H9 (cell line): Measurements from ENCODE around the gene ACTA1. TPM values are rescaled to one million over a fixed set of nuclear protein-coding genes. Genes with fewer than 3 reads are reported as not detected.

Source experiments
- DNase-seq: peaks from one replicate; pipeline ENCODE4 v3.0.0-alpha.2; 2017
- H2AFZ ChIP-seq: one replicate; pipeline ENCODE4 v1.6.1; 2013; ENCODE audit warnings: mild to moderate bottlenecking, low read length, control low read depth, moderate library complexity
- H2AK5ac ChIP-seq: 2 replicates; pipeline ENCODE4 v1.6.1; 2013; ENCODE audit warnings: low read length, control low read depth, mixed read lengths; ENCODE audit not compliant: insufficient read length
- H2BK120ac ChIP-seq: one replicate; pipeline ENCODE4 v1.6.1; 2013; ENCODE audit warnings: low read depth, mild to moderate bottlenecking, low read length, control low read depth, inconsistent platforms; ENCODE audit not compliant: poor library complexity, severe bottlenecking
- H2BK12ac ChIP-seq: 2 replicates; pipeline ENCODE4 v1.6.1; 2013; ENCODE audit warnings: low read length, control low read depth, mixed read lengths, low read depth; ENCODE audit not compliant: insufficient read length
- H2BK15ac ChIP-seq: 2 replicates; pipeline ENCODE4 v1.6.1; 2013; ENCODE audit warnings: low read depth, low read length, control low read depth
- H2BK20ac ChIP-seq: one replicate; pipeline ENCODE4 v1.6.1; 2013; ENCODE audit warnings: low read depth, mild to moderate bottlenecking, low read length, control low read depth, inconsistent platforms; ENCODE audit not compliant: poor library complexity, severe bottlenecking
- H2BK5ac ChIP-seq: 2 replicates; pipeline ENCODE4 v1.6.1; 2013; ENCODE audit warnings: low read length, control low read depth, mixed read lengths; ENCODE audit not compliant: insufficient read length
- H3K14ac ChIP-seq: 2 replicates; pipeline ENCODE4 v1.6.1; 2013; ENCODE audit warnings: low read length, control low read depth; ENCODE audit not compliant: insufficient read depth
- H3K18ac ChIP-seq: 2 replicates; pipeline ENCODE4 v1.6.1; 2013; ENCODE audit warnings: low read depth, mild to moderate bottlenecking, mixed read lengths, low read length, control low read depth; ENCODE audit not compliant: insufficient read length
- H3K23ac ChIP-seq: 2 replicates; pipeline ENCODE4 v1.6.1; 2013; ENCODE audit warnings: low read length, control low read depth, mixed read lengths, low read depth; ENCODE audit not compliant: insufficient read length
- H3K23me2 ChIP-seq: 2 replicates; pipeline ENCODE4 v1.6.1; 2013; ENCODE audit warnings: low read depth, mild to moderate bottlenecking, mixed read lengths, low read length, control low read depth; ENCODE audit not compliant: insufficient read length, poor library complexity, severe bottlenecking
- H3K27ac ChIP-seq: 2 replicates; pipeline ENCODE4 v1.5.1; 2013; ENCODE audit warnings: low read length, control low read depth, mixed read lengths, low read depth; ENCODE audit not compliant: insufficient read length
- H3K27me3 ChIP-seq: 2 replicates; pipeline ENCODE4 v1.6.1; 2013; ENCODE audit warnings: low read length, control low read depth, inconsistent platforms; ENCODE audit not compliant: insufficient read depth
- H3K4ac ChIP-seq: 2 replicates; pipeline ENCODE4 v1.6.1; 2013; ENCODE audit warnings: low read depth, mild to moderate bottlenecking, control low read depth, inconsistent platforms, low read length, moderate library complexity
- H3K4me1 ChIP-seq: 2 replicates; pipeline ENCODE4 v1.6.1; 2013; ENCODE audit warnings: low read length, control low read depth, inconsistent platforms; ENCODE audit not compliant: insufficient read depth
- H3K4me2 ChIP-seq: 2 replicates; pipeline ENCODE4 v1.6.1; 2013; ENCODE audit warnings: low read length, control low read depth, mixed read lengths; ENCODE audit not compliant: insufficient read length, insufficient read depth
- H3K56ac ChIP-seq: 2 replicates; pipeline ENCODE4 v1.6.1; 2013; ENCODE audit warnings: low read depth, mild to moderate bottlenecking, mixed read lengths, low read length, control low read depth; ENCODE audit not compliant: insufficient read length
- H3K79me1 ChIP-seq: 2 replicates; pipeline ENCODE4 v1.6.1; 2013; ENCODE audit warnings: low read depth, mild to moderate bottlenecking, moderate library complexity, low read length, control low read depth, inconsistent platforms; ENCODE audit not compliant: insufficient read depth, poor library complexity, severe bottlenecking
- H3K79me2 ChIP-seq: 2 replicates; pipeline ENCODE4 v1.6.1; 2013; ENCODE audit warnings: low read length, control low read depth, inconsistent platforms; ENCODE audit not compliant: insufficient read depth
- H3K9ac ChIP-seq: 2 replicates; pipeline ENCODE4 v1.6.1; 2013; ENCODE audit warnings: low read length, control low read depth, mixed read lengths; ENCODE audit not compliant: insufficient read length; ENCODE audit errors: extremely low read depth
- H3K9me3 ChIP-seq: one replicate; pipeline ENCODE4 v1.6.1; 2013; ENCODE audit warnings: low read depth, low read length, inconsistent platforms; ENCODE audit not compliant: control insufficient read depth
- H3T11ph ChIP-seq: one replicate; pipeline ENCODE4 v1.6.1; 2013; ENCODE audit warnings: mild to moderate bottlenecking, low read length, control low read depth, inconsistent platforms
- H4K20me1 ChIP-seq: one replicate; pipeline ENCODE4 v1.6.1; 2013; ENCODE audit not compliant: control insufficient read depth, insufficient read length, insufficient read depth
- H4K5ac ChIP-seq: 2 replicates; pipeline ENCODE4 v1.6.1; 2013; ENCODE audit warnings: low read depth, mild to moderate bottlenecking, mixed read lengths, low read length, control low read depth; ENCODE audit not compliant: insufficient read length
- H4K8ac ChIP-seq: replicated peaks from 2 replicates; pipeline ENCODE4 v1.6.1; 2013; ENCODE audit warnings: low read length, control low read depth, mixed read lengths, low read depth; ENCODE audit not compliant: insufficient read length
- H4K91ac ChIP-seq: 2 replicates; pipeline ENCODE4 v1.6.1; 2013; ENCODE audit warnings: low read depth, mild to moderate bottlenecking, moderate library complexity, mixed read lengths, low read length, control low read depth; ENCODE audit not compliant: insufficient read length
- H3K27ac Mint-ChIP-seq, 3 experiments: 2 replicates in 2 of 3; 3 replicates in 1 of 3; pipeline ENCODE4 v1.8.0; 2020 to 2021; ENCODE audit warnings: mixed read lengths in 3 of 3, mild to moderate bottlenecking in 1 of 3, moderate library complexity in 1 of 3
- H3K27me3 Mint-ChIP-seq: 2 replicates; pipeline ENCODE4 v1.8.0; 2021; ENCODE audit warnings: low read depth, mild to moderate bottlenecking, moderate library complexity, mixed read lengths
- H3K36me3 Mint-ChIP-seq, 3 experiments: 2 replicates in 2 of 3; 3 replicates in 1 of 3; pipeline ENCODE4 v1.8.0; 2020 to 2021; ENCODE audit warnings: low read depth in 3 of 3, mixed read lengths in 3 of 3; ENCODE audit not compliant: insufficient read depth in 1 of 3
- H3K4me1 Mint-ChIP-seq, 2 experiments: 2 replicates each; pipeline ENCODE4 v1.8.0; 2020; ENCODE audit warnings: mixed read lengths in 2 of 2
- H3K4me3 Mint-ChIP-seq, 2 experiments: 2 replicates in 1 of 2; 3 replicates in 1 of 2; pipeline ENCODE4 v1.8.0; 2020 to 2021; ENCODE audit warnings: mild to moderate bottlenecking in 2 of 2, mixed read lengths in 2 of 2, moderate library complexity in 1 of 2
- H3K9me3 Mint-ChIP-seq, 2 experiments: 2 replicates in 1 of 2; 3 replicates in 1 of 2; pipeline ENCODE4 v1.8.0; 2020; ENCODE audit warnings: mild to moderate bottlenecking in 2 of 2, mixed read lengths in 2 of 2, moderate library complexity in 1 of 2
- WGBS: extraction: QIAGEN DNeasy Blood & Tissue Kit; methylation state at CpG from one replicate; pipeline ENCODE4 v1.1.7; 2013; ENCODE audit warnings: missing lambda C conversion rate, low lambda C conversion rate, mixed read lengths; ENCODE audit not compliant: insufficient read length; ENCODE audit errors: extremely low coverage; 5-methylcytosine and 5-hydroxymethylcytosine counted together
- total RNA-seq: library from RNA; stranded (reverse); gene quantifications from 2 replicates; pipeline ENCODE4 v1.2.1, GENCODE V29; 2021
- TF ChIP-seq, protein P1 (sequence below): fragments of 200-600 bp; sonication (generic); conservative IDR thresholded peaks from 3 replicates; pipeline ENCODE4 v1.8.0; 2021; ENCODE audit warnings: antibody characterized with exemption, mild to moderate bottlenecking

Gene ACTA1
- total RNA-seq, 1 experiment from 2014 or later = 48.5 TPM

DNA sequence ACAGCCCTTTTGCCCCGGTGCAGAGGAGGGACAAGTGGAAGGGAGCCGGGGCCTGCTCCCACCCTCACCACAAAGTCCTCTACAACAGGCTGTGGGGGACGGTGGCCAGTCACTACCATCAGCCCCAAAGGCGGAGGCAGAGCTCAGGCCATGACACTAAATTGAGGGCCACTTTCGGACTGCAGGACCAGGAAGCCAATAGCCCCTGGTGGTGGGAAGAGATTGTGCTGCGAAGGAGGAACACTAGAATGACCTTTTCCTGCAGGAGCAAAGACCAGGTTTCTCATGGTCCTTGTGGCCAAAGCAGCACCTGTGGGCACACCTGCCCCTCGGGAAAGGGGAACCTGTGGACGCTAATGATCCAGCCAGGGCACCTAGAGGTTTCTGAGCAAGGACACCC lies 30.3 kb downstream of the ACTA1 start:
- Histone ChIP-seq H3K9me3 (no peaks in the 10 kb centered on the region), H3K27me3 (peaks cover 7% of the 10 kb centered on the region; the same call in 1 of the 2 replicates), H3K79me2 (no peaks in the 10 kb centered on the region), H4K20me1 (no peaks in the 10 kb centered on the region), H3K4ac (no peak overlapping the region), H2AK5ac (no peak overlapping the region), H3K9ac (no peak overlapping the region), H2BK15ac (no peak overlapping the region), H3K4me1 (no peaks in the 10 kb centered on the region), H4K8ac (no peak overlapping the region), H3K4me2 (no peak overlapping the region), H4K91ac (no peak overlapping the region), H3K14ac (no peak overlapping the region), H2BK12ac (no peak overlapping the region), H3K79me1 (no peaks in the 10 kb centered on the region), H2AFZ (no peak overlapping the region), H3K23ac (no peak overlapping the region), H3K27ac (no peak overlapping the region), H4K5ac (no peak overlapping the region), H2BK120ac (no peak overlapping the region), H3T11ph (no peak overlapping the region), H3K23me2 (peaks cover 14% of the 10 kb centered on the region), H3K18ac (no peak overlapping the region), H2BK20ac (no peak overlapping the region), H2BK5ac (no peak overlapping the region), H3K56ac (no peak overlapping the region)
- H3K9me3 Mint-ChIP-seq = peaks cover 0 to 1% of the 10 kb centered on the region in 2 experiments; a peak in 2 of 5 replicates
- peak overlapping the region in 1 of 3 experiments; percentile 41; a peak in 1 of 7 replicates for H3K27ac Mint-ChIP-seq
- TF ChIP-seq, protein P1, sequence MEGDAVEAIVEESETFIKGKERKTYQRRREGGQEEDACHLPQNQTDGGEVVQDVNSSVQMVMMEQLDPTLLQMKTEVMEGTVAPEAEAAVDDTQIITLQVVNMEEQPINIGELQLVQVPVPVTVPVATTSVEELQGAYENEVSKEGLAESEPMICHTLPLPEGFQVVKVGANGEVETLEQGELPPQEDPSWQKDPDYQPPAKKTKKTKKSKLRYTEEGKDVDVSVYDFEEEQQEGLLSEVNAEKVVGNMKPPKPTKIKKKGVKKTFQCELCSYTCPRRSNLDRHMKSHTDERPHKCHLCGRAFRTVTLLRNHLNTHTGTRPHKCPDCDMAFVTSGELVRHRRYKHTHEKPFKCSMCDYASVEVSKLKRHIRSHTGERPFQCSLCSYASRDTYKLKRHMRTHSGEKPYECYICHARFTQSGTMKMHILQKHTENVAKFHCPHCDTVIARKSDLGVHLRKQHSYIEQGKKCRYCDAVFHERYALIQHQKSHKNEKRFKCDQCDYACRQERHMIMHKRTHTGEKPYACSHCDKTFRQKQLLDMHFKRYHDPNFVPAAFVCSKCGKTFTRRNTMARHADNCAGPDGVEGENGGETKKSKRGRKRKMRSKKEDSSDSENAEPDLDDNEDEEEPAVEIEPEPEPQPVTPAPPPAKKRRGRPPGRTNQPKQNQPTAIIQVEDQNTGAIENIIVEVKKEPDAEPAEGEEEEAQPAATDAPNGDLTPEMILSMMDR = peak; percentile 35; the same call in 2 of the 3 replicates
- H3K36me3 Mint-ChIP-seq = no peaks in the 10 kb centered on the region; a peak in 1 of 7 replicates
- H3K27me3 Mint-ChIP-seq = peaks cover 72% of the 10 kb centered on the region
- no peak for DNase-seq
- no CpG with 5 or more reads among the region's 8 CpGs for WGBS
- no peak overlapping the region for H3K4me3 Mint-ChIP-seq
- H3K4me1 Mint-ChIP-seq = peaks cover 7 to 13% of the 10 kb centered on the region in 2 experiments
